HEK293 (cell line): Measurements from ENCODE around the gene KPNA6.

Source experiments
- CTCF ChIP-seq: fragments of 450-650 bp; formaldehyde crosslinking; IDR thresholded peaks from 2 replicates; pipeline ENCODE4 v1.5.1; 2016; ENCODE audit warnings: missing biosample characterization, missing genetic modification characterization
- KLF10 ChIP-seq: fragments of 450-650 bp; IDR thresholded peaks from 2 replicates; pipeline ENCODE4 v1.5.1; 2018; ENCODE audit warnings: missing biosample characterization, mild to moderate bottlenecking, missing genetic modification characterization
- PATZ1 ChIP-seq: fragments of 450-650 bp; formaldehyde crosslinking; IDR thresholded peaks from 2 replicates; pipeline ENCODE4 v1.5.1; 2016; ENCODE audit warnings: missing biosample characterization, missing genetic modification characterization
- SCRT1 ChIP-seq: fragments of 450-650 bp; formaldehyde crosslinking; IDR thresholded peaks from 2 replicates; pipeline ENCODE4 v1.5.1; 2016; ENCODE audit warnings: missing biosample characterization, missing genetic modification characterization, borderline replicate concordance
- TCF7L2 ChIP-seq: IDR thresholded peaks from 2 replicates; pipeline ENCODE4 v1.6.1; 2011; ENCODE audit warnings: low read depth, mild to moderate bottlenecking, inconsistent platforms, low read length, moderate library complexity, borderline replicate concordance
- ZBTB26 ChIP-seq: fragments of 450-650 bp; formaldehyde crosslinking; optimal IDR thresholded peaks from 2 replicates; pipeline ENCODE3; 2016; ENCODE audit warnings: missing biosample characterization, mild to moderate bottlenecking, missing genetic modification characterization
- ZNF23 ChIP-seq: fragments of 450-650 bp; formaldehyde crosslinking; IDR thresholded peaks from 2 replicates; pipeline ENCODE4 v1.5.1; 2016; ENCODE audit warnings: missing biosample characterization, missing genetic modification characterization, borderline replicate concordance
- ZNF777 ChIP-seq: fragments of 450-650 bp; formaldehyde crosslinking; IDR thresholded peaks from 2 replicates; pipeline ENCODE4 v1.5.1; 2017; ENCODE audit warnings: missing biosample characterization, missing genetic modification characterization, borderline replicate concordance

GRCh38 chr1:32091591-32091990 is 16.3 kb upstream of the KPNA6 start:
- TF ChIP-seq KLF10 (tag by site-specific recombination) (no peak), ZNF777 (tag by site-specific recombination) (no peak), PATZ1 (no peak), ZNF23 (tag by site-specific recombination) (no peak), SCRT1 (tag by site-specific recombination) (no peak), ZBTB26 (tag by site-specific recombination) (no peak), CTCF (no peak), TCF7L2 (no peak)
